H9 (cell line): ENCODE data around the gene CEACAM4. TPM values are rescaled to one million over a fixed set of nuclear protein-coding genes. Genes with fewer than 3 reads are reported as not detected.

ENCODE experiments used
- DNase-seq: peaks from one replicate; pipeline ENCODE4 v3.0.0-alpha.2; 2017
- H2AFZ ChIP-seq: one replicate; pipeline ENCODE4 v1.6.1; 2013; ENCODE audit warnings: mild to moderate bottlenecking, low read length, control low read depth, moderate library complexity
- H2AK5ac ChIP-seq: 2 replicates; pipeline ENCODE4 v1.6.1; 2013; ENCODE audit warnings: low read length, control low read depth, mixed read lengths; ENCODE audit not compliant: insufficient read length
- H2BK120ac ChIP-seq: one replicate; pipeline ENCODE4 v1.6.1; 2013; ENCODE audit warnings: low read depth, mild to moderate bottlenecking, low read length, control low read depth, inconsistent platforms; ENCODE audit not compliant: poor library complexity, severe bottlenecking
- H2BK12ac ChIP-seq: 2 replicates; pipeline ENCODE4 v1.6.1; 2013; ENCODE audit warnings: low read length, control low read depth, mixed read lengths, low read depth; ENCODE audit not compliant: insufficient read length
- H2BK15ac ChIP-seq: 2 replicates; pipeline ENCODE4 v1.6.1; 2013; ENCODE audit warnings: low read depth, low read length, control low read depth
- H2BK20ac ChIP-seq: one replicate; pipeline ENCODE4 v1.6.1; 2013; ENCODE audit warnings: low read depth, mild to moderate bottlenecking, low read length, control low read depth, inconsistent platforms; ENCODE audit not compliant: poor library complexity, severe bottlenecking
- H2BK5ac ChIP-seq: 2 replicates; pipeline ENCODE4 v1.6.1; 2013; ENCODE audit warnings: low read length, control low read depth, mixed read lengths; ENCODE audit not compliant: insufficient read length
- H3K14ac ChIP-seq: 2 replicates; pipeline ENCODE4 v1.6.1; 2013; ENCODE audit warnings: low read length, control low read depth; ENCODE audit not compliant: insufficient read depth
- H3K18ac ChIP-seq: 2 replicates; pipeline ENCODE4 v1.6.1; 2013; ENCODE audit warnings: low read depth, mild to moderate bottlenecking, mixed read lengths, low read length, control low read depth; ENCODE audit not compliant: insufficient read length
- H3K23ac ChIP-seq: 2 replicates; pipeline ENCODE4 v1.6.1; 2013; ENCODE audit warnings: low read length, control low read depth, mixed read lengths, low read depth; ENCODE audit not compliant: insufficient read length
- H3K23me2 ChIP-seq: 2 replicates; pipeline ENCODE4 v1.6.1; 2013; ENCODE audit warnings: low read depth, mild to moderate bottlenecking, mixed read lengths, low read length, control low read depth; ENCODE audit not compliant: insufficient read length, poor library complexity, severe bottlenecking
- H3K27ac ChIP-seq: 2 replicates; pipeline ENCODE4 v1.5.1; 2013; ENCODE audit warnings: low read length, control low read depth, mixed read lengths, low read depth; ENCODE audit not compliant: insufficient read length
- H3K27me3 ChIP-seq: 2 replicates; pipeline ENCODE4 v1.6.1; 2013; ENCODE audit warnings: low read length, control low read depth, inconsistent platforms; ENCODE audit not compliant: insufficient read depth
- H3K4ac ChIP-seq: 2 replicates; pipeline ENCODE4 v1.6.1; 2013; ENCODE audit warnings: low read depth, mild to moderate bottlenecking, control low read depth, inconsistent platforms, low read length, moderate library complexity
- H3K4me1 ChIP-seq: 2 replicates; pipeline ENCODE4 v1.6.1; 2013; ENCODE audit warnings: low read length, control low read depth, inconsistent platforms; ENCODE audit not compliant: insufficient read depth
- H3K4me2 ChIP-seq: 2 replicates; pipeline ENCODE4 v1.6.1; 2013; ENCODE audit warnings: low read length, control low read depth, mixed read lengths; ENCODE audit not compliant: insufficient read length, insufficient read depth
- H3K56ac ChIP-seq: 2 replicates; pipeline ENCODE4 v1.6.1; 2013; ENCODE audit warnings: low read depth, mild to moderate bottlenecking, mixed read lengths, low read length, control low read depth; ENCODE audit not compliant: insufficient read length
- H3K79me1 ChIP-seq: 2 replicates; pipeline ENCODE4 v1.6.1; 2013; ENCODE audit warnings: low read depth, mild to moderate bottlenecking, moderate library complexity, low read length, control low read depth, inconsistent platforms; ENCODE audit not compliant: insufficient read depth, poor library complexity, severe bottlenecking
- H3K79me2 ChIP-seq: 2 replicates; pipeline ENCODE4 v1.6.1; 2013; ENCODE audit warnings: low read length, control low read depth, inconsistent platforms; ENCODE audit not compliant: insufficient read depth
- H3K9ac ChIP-seq: 2 replicates; pipeline ENCODE4 v1.6.1; 2013; ENCODE audit warnings: low read length, control low read depth, mixed read lengths; ENCODE audit not compliant: insufficient read length; ENCODE audit errors: extremely low read depth
- H3K9me3 ChIP-seq: one replicate; pipeline ENCODE4 v1.6.1; 2013; ENCODE audit warnings: low read depth, low read length, inconsistent platforms; ENCODE audit not compliant: control insufficient read depth
- H3T11ph ChIP-seq: one replicate; pipeline ENCODE4 v1.6.1; 2013; ENCODE audit warnings: mild to moderate bottlenecking, low read length, control low read depth, inconsistent platforms
- H4K20me1 ChIP-seq: one replicate; pipeline ENCODE4 v1.6.1; 2013; ENCODE audit not compliant: control insufficient read depth, insufficient read length, insufficient read depth
- H4K5ac ChIP-seq: 2 replicates; pipeline ENCODE4 v1.6.1; 2013; ENCODE audit warnings: low read depth, mild to moderate bottlenecking, mixed read lengths, low read length, control low read depth; ENCODE audit not compliant: insufficient read length
- H4K8ac ChIP-seq: replicated peaks from 2 replicates; pipeline ENCODE4 v1.6.1; 2013; ENCODE audit warnings: low read length, control low read depth, mixed read lengths, low read depth; ENCODE audit not compliant: insufficient read length
- H4K91ac ChIP-seq: 2 replicates; pipeline ENCODE4 v1.6.1; 2013; ENCODE audit warnings: low read depth, mild to moderate bottlenecking, moderate library complexity, mixed read lengths, low read length, control low read depth; ENCODE audit not compliant: insufficient read length
- H3K27ac Mint-ChIP-seq, 3 experiments: 2 replicates in 2 of 3; 3 replicates in 1 of 3; pipeline ENCODE4 v1.8.0; 2020 to 2021; ENCODE audit warnings: mixed read lengths in 3 of 3, mild to moderate bottlenecking in 1 of 3, moderate library complexity in 1 of 3
- H3K27me3 Mint-ChIP-seq: 2 replicates; pipeline ENCODE4 v1.8.0; 2021; ENCODE audit warnings: low read depth, mild to moderate bottlenecking, moderate library complexity, mixed read lengths
- H3K36me3 Mint-ChIP-seq, 3 experiments: 2 replicates in 2 of 3; 3 replicates in 1 of 3; pipeline ENCODE4 v1.8.0; 2020 to 2021; ENCODE audit warnings: low read depth in 3 of 3, mixed read lengths in 3 of 3; ENCODE audit not compliant: insufficient read depth in 1 of 3
- H3K4me1 Mint-ChIP-seq, 2 experiments: 2 replicates each; pipeline ENCODE4 v1.8.0; 2020; ENCODE audit warnings: mixed read lengths in 2 of 2
- H3K4me3 Mint-ChIP-seq, 2 experiments: 2 replicates in 1 of 2; 3 replicates in 1 of 2; pipeline ENCODE4 v1.8.0; 2020 to 2021; ENCODE audit warnings: mild to moderate bottlenecking in 2 of 2, mixed read lengths in 2 of 2, moderate library complexity in 1 of 2
- H3K9me3 Mint-ChIP-seq, 2 experiments: 2 replicates in 1 of 2; 3 replicates in 1 of 2; pipeline ENCODE4 v1.8.0; 2020; ENCODE audit warnings: mild to moderate bottlenecking in 2 of 2, mixed read lengths in 2 of 2, moderate library complexity in 1 of 2
- WGBS: extraction: QIAGEN DNeasy Blood & Tissue Kit; methylation state at CpG from one replicate; pipeline ENCODE4 v1.1.7; 2013; ENCODE audit warnings: missing lambda C conversion rate, low lambda C conversion rate, mixed read lengths; ENCODE audit not compliant: insufficient read length; ENCODE audit errors: extremely low coverage; 5-methylcytosine and 5-hydroxymethylcytosine counted together
- total RNA-seq: library from RNA; stranded (reverse); gene quantifications from 2 replicates; pipeline ENCODE4 v1.2.1, GENCODE V29; 2021
- TF ChIP-seq, protein P1 (sequence below): fragments of 200-600 bp; sonication (generic); conservative IDR thresholded peaks from 3 replicates; pipeline ENCODE4 v1.8.0; 2021; ENCODE audit warnings: antibody characterized with exemption, mild to moderate bottlenecking

CEACAM4 gene
- total RNA-seq, 1 experiment from 2014 or later, result not detected

DNA sequence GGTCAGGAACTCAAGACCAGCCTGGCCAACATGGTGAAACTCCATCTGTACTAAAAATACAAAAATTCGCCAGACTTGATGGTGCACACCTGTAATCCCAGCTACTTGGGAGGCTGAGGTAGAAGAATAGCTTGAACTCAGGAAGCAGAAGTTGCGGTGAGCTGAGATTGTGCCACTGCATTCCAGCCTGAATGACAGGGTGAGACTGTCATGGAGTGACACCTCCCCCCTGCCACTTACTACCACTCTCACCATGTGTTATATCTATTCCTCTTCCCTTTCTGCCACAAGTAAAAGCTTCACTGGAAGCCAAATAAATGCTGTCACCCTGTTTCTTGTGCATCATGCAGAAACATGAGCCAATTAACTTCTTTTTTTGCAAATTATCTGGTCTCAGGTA lies 10.6 kb upstream of the CEACAM4 start:
- H3K9me3 Mint-ChIP-seq, result peaks cover 90 to 95% of the 10 kb centered on the region in 2 experiments
- no peak overlapping the region for H4K8ac ChIP-seq
- no peak overlapping the region for H3K9ac ChIP-seq
- DNase-seq, result peak; percentile 5
- H3T11ph ChIP-seq, result no peak overlapping the region
- H2BK5ac ChIP-seq, result no peak overlapping the region
- no peaks in the 10 kb centered on the region for H3K79me2 ChIP-seq
- H2BK15ac ChIP-seq, result no peak overlapping the region
- no peak overlapping the region for H3K23ac ChIP-seq
- no peak overlapping the region for H3K4me3 Mint-ChIP-seq
- no peaks in the 10 kb centered on the region for H3K79me1 ChIP-seq
- H3K27ac ChIP-seq, result no peak overlapping the region
- peaks cover 0 to 39% (median 0%) of the 10 kb centered on the region in 3 experiments; a peak in 4 of 7 replicates for H3K36me3 Mint-ChIP-seq
- no peak overlapping the region for H3K18ac ChIP-seq
- no peak overlapping the region for H3K27ac Mint-ChIP-seq
- TF ChIP-seq, protein P1, sequence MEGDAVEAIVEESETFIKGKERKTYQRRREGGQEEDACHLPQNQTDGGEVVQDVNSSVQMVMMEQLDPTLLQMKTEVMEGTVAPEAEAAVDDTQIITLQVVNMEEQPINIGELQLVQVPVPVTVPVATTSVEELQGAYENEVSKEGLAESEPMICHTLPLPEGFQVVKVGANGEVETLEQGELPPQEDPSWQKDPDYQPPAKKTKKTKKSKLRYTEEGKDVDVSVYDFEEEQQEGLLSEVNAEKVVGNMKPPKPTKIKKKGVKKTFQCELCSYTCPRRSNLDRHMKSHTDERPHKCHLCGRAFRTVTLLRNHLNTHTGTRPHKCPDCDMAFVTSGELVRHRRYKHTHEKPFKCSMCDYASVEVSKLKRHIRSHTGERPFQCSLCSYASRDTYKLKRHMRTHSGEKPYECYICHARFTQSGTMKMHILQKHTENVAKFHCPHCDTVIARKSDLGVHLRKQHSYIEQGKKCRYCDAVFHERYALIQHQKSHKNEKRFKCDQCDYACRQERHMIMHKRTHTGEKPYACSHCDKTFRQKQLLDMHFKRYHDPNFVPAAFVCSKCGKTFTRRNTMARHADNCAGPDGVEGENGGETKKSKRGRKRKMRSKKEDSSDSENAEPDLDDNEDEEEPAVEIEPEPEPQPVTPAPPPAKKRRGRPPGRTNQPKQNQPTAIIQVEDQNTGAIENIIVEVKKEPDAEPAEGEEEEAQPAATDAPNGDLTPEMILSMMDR, result no peak
- no peaks in the 10 kb centered on the region for H3K27me3 Mint-ChIP-seq
- H3K14ac ChIP-seq, result no peak overlapping the region
- H2BK120ac ChIP-seq, result no peak overlapping the region
- H2BK12ac ChIP-seq, result no peak overlapping the region
- WGBS, result no CpG with 5 or more reads among the region's 2 CpGs
- H3K23me2 ChIP-seq, result no peaks in the 10 kb centered on the region
- no peaks in the 10 kb centered on the region for H4K20me1 ChIP-seq
- no peak overlapping the region for H3K4ac ChIP-seq
- no peak overlapping the region for H2BK20ac ChIP-seq
- H3K27me3 ChIP-seq, result no peaks in the 10 kb centered on the region
- H4K5ac ChIP-seq, result no peak overlapping the region
- no peak overlapping the region for H2AK5ac ChIP-seq
- no peak overlapping the region for H4K91ac ChIP-seq
- no peaks in the 10 kb centered on the region for H3K4me1 Mint-ChIP-seq
- no peak overlapping the region for H2AFZ ChIP-seq
- no peak overlapping the region for H3K56ac ChIP-seq
- H3K4me2 ChIP-seq, result no peak overlapping the region
- peaks cover 44% of the 10 kb centered on the region for H3K9me3 ChIP-seq
- no peaks in the 10 kb centered on the region for H3K4me1 ChIP-seq
